Brain microvascular endothelial cell (primary cell): ENCODE data around the gene RPAP3.

Experiments used
- DNase-seq: peaks from one replicate; pipeline ENCODE4 v3.0.0-alpha.2; 2020
- H3K27ac ChIP-seq: fragments of 250-450 bp; sonication (Bioruptor Pico); 2 replicates; pipeline ENCODE4 v1.5.1; 2020; ENCODE audit warnings: mild to moderate bottlenecking, moderate library complexity
- H3K27me3 ChIP-seq: fragments of 250-450 bp; sonication (Bioruptor Pico); replicated peaks from 2 replicates; pipeline ENCODE4 v1.5.1; 2020; ENCODE audit warnings: mild to moderate bottlenecking
- H3K36me3 ChIP-seq: fragments of 250-450 bp; sonication (Bioruptor Pico); replicated peaks from 2 replicates; pipeline ENCODE4 v1.5.1; 2020; ENCODE audit warnings: mild to moderate bottlenecking
- H3K4me3 ChIP-seq: 2 replicates; pipeline ENCODE4 v1.5.1; 2011; ENCODE audit warnings: low read depth, mild to moderate bottlenecking, control low read depth, low read length, moderate library complexity
- CTCF ChIP-seq: IDR thresholded peaks from 2 replicates; pipeline ENCODE4 v1.5.1; 2011; ENCODE audit warnings: low read depth, mild to moderate bottlenecking, moderate library complexity, low read length, control low read depth, inconsistent platforms; ENCODE audit errors: missing control alignments
- in situ Hi-C: cut with HindIII; loops from 2 replicates; pipeline ENCODE4 v1.10.0; 2017; ENCODE audit warnings: low sequenced_read_pairs, low pct_ligation_motif_present

Gene RPAP3

GRCh38 chr12:47736216-47736615, 30.4 kb upstream of the RPAP3 start:
- in situ Hi-C loops = no loop called here
- H3K27ac ChIP-seq = no peak overlapping the region
- H3K4me3 ChIP-seq = no peak overlapping the region
- no peak for TF ChIP-seq CTCF
- no peaks in the 10 kb centered on the region for H3K27me3 ChIP-seq
- DNase-seq = no peak
- no peaks in the 10 kb centered on the region for H3K36me3 ChIP-seq

GRCh38 chr12:47735649-47736048, 29.8 kb upstream of the RPAP3 start:
- no peak overlapping the region for H3K27ac ChIP-seq
- no peak for TF ChIP-seq CTCF
- DNase-seq = no peak
- in situ Hi-C loops = no loop called here
- H3K4me3 ChIP-seq = no peak overlapping the region
- no peaks in the 10 kb centered on the region for H3K27me3 ChIP-seq
- H3K36me3 ChIP-seq = no peaks in the 10 kb centered on the region

GRCh38 chr12:47734725-47735480, 29.1 kb upstream of the RPAP3 start:
- no peak overlapping the region for H3K4me3 ChIP-seq
- no peak overlapping the region for H3K27ac ChIP-seq
- no peaks in the 10 kb centered on the region for H3K36me3 ChIP-seq
- H3K27me3 ChIP-seq = no peaks in the 10 kb centered on the region
- in situ Hi-C loops = no loop called here
- TF ChIP-seq CTCF = no peak
- no peak for DNase-seq

GRCh38 chr12:47733142-47733541, 27.3 kb upstream of the RPAP3 start:
- Histone ChIP-seq H3K4me3 (no peak overlapping the region), H3K36me3 (no peaks in the 10 kb centered on the region), H3K27me3 (no peaks in the 10 kb centered on the region), H3K27ac (no peak overlapping the region)
- TF ChIP-seq CTCF = no peak
- in situ Hi-C loops = no loop called here
- DNase-seq = no peak

- TF ChIP-seq CTCF = no peak
- Histone ChIP-seq H3K27me3 (no peaks in the 10 kb centered on the region), H3K4me3 (no peak overlapping the region), H3K27ac (no peak overlapping the region), H3K36me3 (no peaks in the 10 kb centered on the region)
- in situ Hi-C loops = no loop called here
- DNase-seq = no peak
Observed at GRCh38 chr12:47732504-47732903, 26.7 kb upstream of the RPAP3 start.

- Histone ChIP-seq H3K4me3 (no peak overlapping the region), H3K36me3 (no peaks in the 10 kb centered on the region), H3K27me3 (no peaks in the 10 kb centered on the region), H3K27ac (no peak overlapping the region)
- TF ChIP-seq CTCF = no peak
- DNase-seq = no peak
- in situ Hi-C loops = no loop called here
Observed at GRCh38 chr12:47731723-47732122, 25.9 kb upstream of the RPAP3 start.
